Fibroblast of pulmonary artery (primary cell): ENCODE measurements around the gene CASTOR1.

Experiments
- DNase-seq: peaks from one replicate; pipeline ENCODE4 v3.0.0-alpha.2; 2010; ENCODE audit warnings: low read depth
- H3K4me3 ChIP-seq: replicated peaks from 2 replicates; pipeline ENCODE4 v1.5.1; 2011; ENCODE audit warnings: low read depth, mild to moderate bottlenecking, control low read depth, low read length, moderate library complexity
- TF ChIP-seq, protein P1 (sequence below): IDR thresholded peaks from 2 replicates; pipeline ENCODE4 v1.5.1; 2011; ENCODE audit warnings: mild to moderate bottlenecking, control low read depth, low read length, inconsistent platforms; ENCODE audit errors: missing control alignments

CASTOR1 gene

GRCh38 chr22:30299322-30299721, 10.0 kb upstream of the CASTOR1 start:
- H3K4me3 ChIP-seq, result no peak overlapping the region
- no peak for DNase-seq
- TF ChIP-seq, protein P1, sequence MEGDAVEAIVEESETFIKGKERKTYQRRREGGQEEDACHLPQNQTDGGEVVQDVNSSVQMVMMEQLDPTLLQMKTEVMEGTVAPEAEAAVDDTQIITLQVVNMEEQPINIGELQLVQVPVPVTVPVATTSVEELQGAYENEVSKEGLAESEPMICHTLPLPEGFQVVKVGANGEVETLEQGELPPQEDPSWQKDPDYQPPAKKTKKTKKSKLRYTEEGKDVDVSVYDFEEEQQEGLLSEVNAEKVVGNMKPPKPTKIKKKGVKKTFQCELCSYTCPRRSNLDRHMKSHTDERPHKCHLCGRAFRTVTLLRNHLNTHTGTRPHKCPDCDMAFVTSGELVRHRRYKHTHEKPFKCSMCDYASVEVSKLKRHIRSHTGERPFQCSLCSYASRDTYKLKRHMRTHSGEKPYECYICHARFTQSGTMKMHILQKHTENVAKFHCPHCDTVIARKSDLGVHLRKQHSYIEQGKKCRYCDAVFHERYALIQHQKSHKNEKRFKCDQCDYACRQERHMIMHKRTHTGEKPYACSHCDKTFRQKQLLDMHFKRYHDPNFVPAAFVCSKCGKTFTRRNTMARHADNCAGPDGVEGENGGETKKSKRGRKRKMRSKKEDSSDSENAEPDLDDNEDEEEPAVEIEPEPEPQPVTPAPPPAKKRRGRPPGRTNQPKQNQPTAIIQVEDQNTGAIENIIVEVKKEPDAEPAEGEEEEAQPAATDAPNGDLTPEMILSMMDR, result no peak

GRCh38 chr22:30297991-30298701, 8.8 kb upstream of the CASTOR1 start:
- TF ChIP-seq, protein P1, result no peak
- no peak for DNase-seq
- no peak overlapping the region for H3K4me3 ChIP-seq

DNA sequence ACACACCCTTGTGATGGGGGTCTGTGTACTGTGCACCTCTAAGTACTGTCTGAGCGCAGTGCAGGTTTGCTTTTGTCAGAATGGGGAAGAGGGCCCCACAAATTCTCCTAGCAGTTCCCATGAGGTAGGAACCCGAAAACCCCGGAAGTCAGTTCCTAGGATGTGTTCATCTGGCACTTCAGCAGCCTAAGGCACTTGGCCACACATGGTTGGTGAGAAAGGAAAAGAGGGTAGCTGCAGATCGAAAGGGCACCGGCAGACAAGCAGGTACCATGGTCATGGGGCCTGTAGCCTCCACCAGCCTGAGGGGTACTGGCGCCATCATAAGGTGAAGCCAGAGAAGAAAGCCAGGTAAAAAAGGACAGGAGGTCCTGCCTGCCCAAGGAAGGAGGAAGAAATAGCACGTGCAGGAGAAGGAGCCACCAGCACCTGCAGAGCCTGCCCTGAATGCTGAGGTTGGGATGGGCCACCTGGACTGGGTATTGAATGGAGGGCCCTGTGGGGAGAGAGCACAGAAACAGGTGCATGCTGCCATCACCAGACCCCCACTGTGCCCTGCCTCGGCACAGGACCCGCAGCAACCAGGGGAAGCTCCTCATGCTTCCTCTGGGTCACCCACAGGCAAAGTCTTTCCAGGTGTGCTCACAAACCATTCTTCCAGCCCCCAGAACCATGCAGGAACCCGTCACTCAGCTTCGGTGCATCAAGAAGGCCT, 8.1 kb upstream of the CASTOR1 start:
- TF ChIP-seq, protein P1, result no peak
- no peak overlapping the region for H3K4me3 ChIP-seq
- no peak for DNase-seq

- DNase-seq, result no peak
- TF ChIP-seq, protein P1, result no peak
- H3K4me3 ChIP-seq, result no peak overlapping the region
Observed at GRCh38 chr22:30296833-30297232, 7.5 kb upstream of the CASTOR1 start.

DNA sequence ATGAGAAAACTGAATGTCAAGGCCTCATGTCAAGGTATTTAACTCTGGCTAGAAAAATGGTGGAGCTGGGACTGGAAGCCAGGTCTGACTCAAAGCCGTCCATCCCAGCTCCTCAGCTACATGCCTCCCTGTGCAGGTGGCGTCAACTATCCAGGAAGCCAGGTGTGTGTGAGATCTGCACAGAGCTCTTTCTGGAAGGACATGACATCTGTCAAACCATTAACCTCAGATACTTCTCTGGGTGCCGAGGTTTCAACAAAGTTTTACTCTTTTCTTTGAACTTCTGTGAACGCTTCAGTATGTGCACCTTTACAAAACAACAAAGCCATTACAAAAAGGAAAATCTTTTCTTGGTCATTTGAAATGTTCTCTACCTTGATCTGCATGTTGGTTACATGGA, 7.0 kb upstream of the CASTOR1 start:
- no peak for DNase-seq
- TF ChIP-seq, protein P1, result no peak
- no peak overlapping the region for H3K4me3 ChIP-seq

DNA sequence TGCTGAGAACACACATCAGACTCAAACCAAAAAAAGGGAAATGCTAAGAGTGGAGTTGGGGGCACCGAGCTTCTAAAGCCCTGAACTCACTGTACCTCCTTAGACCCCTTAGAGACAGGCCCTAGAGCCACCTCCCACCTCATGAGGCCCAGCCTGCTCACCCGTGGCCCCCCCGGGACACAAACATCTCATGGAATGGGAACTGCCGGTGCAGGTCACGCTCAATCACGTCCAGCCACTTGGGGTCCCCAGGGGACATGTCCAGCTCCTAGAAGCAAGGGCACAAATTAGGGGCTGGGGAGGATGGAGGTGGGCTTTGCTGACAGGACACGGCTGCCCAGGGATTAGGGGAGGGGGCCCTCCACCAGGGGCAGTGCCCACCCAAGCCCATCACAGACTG, 6.3 kb upstream of the CASTOR1 start:
- no peak overlapping the region for H3K4me3 ChIP-seq
- no peak for DNase-seq
- TF ChIP-seq, protein P1, result no peak
